Fibroblast of skin of right quadriceps (primary cell): Measurements from ENCODE around the gene EXT2.

Experiments
- DNase-seq: peaks from one replicate; pipeline ENCODE4 v3.0.0-alpha.2; 2013

The EXT2 gene

DNA sequence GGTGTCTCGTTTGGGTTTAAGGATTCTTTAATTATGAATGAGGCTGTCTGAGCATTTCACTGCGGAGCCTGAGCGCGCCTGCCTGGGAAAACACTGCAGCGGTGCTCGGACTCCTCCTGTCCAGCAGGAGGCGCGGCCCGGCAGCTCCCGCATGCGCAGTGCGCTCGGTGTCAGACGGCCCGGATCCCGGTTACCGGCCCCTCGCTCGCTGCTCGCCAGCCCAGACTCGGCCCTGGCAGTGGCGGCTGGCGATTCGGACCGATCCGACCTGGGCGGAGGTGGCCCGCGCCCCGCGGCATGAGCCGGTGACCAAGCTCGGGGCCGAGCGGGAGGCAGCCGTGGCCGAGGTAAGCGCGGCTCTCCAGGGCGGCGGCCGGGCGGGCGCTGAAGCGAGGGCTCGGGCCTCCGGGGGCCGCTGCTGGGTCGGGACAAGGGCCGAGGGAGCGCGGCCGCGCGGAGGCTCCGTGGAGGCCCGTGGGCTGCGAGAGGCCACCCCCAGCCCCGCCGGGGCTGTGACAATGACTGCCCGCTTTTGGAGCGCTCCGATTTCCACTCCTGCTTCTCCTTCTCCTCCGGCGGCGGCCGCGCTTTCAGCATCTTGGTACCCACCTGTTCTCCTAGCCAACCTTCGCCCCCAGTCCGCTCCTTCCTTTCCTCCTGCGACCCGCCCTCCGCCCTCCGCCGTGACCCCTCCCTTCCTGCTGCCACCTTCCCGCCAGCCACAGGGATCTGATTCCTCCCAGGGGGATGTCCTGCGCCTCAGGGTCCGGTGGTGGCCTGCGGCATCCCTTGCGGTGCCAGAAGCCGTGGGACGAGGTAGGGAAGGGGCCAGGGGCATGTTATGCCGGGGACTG is at the start of gene EXT2:
EXT2 (plus strand) TSS at position 173 of the 854 bp plus-strand sequence. CDS start 12,035 bp downstream, outside the sequence.
- DNase-seq: peak; percentile 76

DNA sequence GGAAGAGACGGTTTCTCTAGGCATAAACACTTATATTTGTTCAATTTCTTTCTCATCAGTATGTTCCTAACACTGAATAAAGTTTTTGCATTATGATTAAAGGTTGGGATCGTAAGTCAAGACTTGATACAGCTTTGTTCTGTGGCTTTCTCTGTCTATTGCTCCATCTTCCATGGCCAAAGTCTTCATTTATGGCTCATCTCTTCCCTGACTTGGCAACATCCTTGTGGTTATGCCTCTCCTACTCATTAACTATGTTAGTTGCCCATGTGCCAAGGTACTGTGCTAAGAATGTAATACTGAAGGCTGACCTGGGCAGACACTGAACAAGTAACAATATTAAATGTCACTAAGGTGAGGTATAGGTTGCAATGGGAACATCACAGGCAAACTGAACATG is 49.3 kb upstream of the EXT2 start:
- DNase-seq: no peak

DNA sequence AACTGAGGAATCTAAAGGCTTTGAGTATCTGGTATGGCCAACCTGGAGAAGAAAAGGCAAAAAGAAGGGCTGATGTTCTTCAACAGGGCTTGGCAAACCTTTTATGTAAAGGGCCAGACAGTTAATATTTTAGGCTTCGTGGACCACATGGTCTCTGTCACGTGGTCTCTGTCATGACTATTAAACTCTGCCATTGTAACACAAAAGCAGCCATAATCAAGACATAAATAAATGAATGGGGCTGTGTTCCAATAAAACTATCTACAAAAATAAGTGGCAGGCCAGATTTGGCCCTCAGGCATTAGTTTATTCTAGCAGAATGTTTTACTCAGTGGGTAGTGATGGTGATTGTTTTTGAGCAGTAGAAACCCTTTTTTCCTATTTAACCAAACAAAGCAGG is 48.2 kb upstream of the EXT2 start:
- DNase-seq: no peak

DNA sequence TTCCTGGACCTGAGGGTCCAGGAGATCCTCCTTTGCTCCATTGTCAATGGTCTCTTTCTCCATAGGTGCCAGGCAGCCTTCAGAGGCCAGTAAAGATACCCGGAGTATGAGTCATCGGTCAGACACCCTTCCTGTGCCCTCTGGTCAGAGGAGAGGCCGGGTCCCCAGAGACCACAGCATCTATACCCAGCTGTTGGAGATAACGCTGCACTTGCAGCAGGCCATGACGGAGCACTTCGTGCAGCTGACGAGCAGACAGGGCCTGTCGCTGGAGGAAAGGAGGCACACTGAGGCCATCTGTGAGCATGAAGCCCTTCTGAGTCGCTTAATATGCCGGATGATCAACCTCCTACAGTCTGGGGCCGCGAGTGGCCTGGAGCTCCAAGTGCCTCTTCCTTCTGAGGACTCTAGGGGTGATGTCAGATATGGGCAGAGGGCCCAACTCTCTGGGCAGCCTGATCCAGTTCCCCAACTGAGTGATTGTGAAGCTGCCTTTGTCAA is 47.5 kb upstream of the EXT2 start, which contains the start of gene ACCSL:
ACCSL (plus strand) TSS at position 51 of the 501 bp plus-strand sequence; CDS start at position 107, 56 bp downstream.
- no peak for DNase-seq

DNA sequence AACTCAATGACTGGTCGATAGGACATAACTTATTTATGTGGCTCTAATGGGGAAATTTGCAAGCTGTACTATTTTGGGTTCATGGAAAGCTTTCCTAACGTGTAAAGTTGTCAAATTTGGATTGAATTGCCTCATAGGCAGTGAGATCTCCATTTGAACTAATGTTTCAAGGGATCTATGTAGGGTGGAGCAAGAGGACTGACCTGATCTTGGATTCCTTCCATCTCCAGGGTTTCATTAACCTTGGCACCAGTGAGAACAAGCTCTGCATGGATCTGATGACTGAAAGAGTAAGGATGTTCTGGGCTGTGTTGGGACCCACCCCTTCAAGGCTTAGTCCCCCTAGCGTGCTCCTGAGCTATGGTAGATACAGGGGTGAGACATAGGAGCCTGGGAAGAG is 45.6 kb upstream of the EXT2 start:
- DNase-seq: no peak

DNA sequence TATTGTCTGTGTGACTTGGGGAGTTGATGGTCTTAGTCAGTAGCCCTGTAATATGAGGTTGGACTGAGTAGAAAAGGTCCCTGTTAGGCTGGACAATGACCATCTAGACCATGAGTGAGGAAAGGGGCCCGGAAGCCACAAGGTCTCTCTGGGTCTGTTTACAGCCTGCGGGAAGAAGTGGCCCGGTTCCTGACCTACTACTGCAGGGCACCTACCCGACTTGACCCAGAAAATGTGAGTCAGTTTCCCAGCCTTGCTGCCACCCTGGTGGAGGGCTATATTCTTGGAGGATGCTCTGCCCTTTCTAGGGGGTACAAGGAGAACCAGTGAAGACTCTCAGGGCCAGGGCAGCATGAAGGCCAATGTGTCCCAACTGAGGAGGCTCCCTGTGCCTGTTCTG is 44.3 kb upstream of the EXT2 start:
- DNase-seq: no peak

DNA sequence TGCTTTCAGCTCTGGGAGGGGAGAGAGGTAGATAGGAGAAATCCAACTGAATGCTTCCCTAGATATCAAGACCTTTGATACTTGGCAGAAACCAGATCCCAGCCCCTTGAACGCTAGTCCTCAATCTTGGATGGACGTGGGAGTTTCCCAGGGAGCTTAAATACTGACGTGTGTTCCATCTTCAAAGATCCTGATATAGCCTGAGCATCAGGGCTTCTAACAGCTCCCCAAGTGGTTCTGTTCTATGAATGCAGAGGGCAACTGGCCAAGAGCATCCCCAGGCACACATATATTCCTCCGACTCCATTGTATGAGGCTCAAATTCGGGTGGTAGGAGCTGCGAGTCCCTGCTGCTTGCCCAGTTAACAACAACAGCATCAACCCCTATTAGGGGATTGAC is 38.1 kb upstream of the EXT2 start:
- no peak for DNase-seq

DNA sequence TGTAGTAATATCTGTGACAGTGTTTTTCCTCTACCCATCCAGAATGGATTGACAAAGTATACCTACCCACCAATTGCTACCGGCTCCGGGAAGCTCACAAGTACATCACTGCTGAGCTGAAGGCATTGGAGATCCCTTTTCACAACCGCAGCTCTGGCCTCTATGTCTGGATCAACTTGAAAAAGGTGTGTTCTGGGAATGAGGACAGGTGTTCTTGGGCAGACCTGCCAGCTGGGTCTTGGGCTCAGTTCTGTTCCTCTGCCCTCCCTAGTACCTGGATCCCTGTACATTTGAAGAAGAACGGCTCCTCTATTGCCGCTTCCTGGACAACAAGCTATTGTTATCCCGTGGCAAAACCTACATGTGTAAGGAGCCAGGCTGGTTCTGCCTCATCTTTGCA is 37.2 kb upstream of the EXT2 start:
- no peak for DNase-seq

DNA sequence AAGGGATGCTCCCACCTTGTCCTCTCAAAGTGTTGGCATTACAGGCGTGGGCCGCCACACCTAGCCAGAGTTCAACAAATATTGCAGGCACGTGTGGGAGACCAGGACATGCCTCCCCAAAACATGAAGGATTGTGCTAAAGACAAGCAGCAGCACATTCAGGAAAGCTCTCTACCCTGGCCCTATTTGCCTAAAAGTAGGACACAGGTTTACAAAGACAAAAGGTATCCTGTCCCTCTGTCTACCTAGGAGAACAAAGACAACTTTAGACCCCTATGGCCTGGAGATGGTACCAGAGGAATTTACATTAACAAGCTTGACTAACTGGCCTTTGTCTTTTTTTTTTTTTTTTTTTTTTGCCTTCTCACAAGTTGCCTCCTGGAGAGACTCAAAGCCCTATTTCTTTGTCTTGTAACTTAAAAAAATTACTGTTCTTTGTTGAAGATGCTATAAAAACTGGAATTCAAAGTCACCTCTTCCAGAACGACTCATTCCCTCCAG is 30.3 kb upstream of the EXT2 start:
- DNase-seq: no peak

DNA sequence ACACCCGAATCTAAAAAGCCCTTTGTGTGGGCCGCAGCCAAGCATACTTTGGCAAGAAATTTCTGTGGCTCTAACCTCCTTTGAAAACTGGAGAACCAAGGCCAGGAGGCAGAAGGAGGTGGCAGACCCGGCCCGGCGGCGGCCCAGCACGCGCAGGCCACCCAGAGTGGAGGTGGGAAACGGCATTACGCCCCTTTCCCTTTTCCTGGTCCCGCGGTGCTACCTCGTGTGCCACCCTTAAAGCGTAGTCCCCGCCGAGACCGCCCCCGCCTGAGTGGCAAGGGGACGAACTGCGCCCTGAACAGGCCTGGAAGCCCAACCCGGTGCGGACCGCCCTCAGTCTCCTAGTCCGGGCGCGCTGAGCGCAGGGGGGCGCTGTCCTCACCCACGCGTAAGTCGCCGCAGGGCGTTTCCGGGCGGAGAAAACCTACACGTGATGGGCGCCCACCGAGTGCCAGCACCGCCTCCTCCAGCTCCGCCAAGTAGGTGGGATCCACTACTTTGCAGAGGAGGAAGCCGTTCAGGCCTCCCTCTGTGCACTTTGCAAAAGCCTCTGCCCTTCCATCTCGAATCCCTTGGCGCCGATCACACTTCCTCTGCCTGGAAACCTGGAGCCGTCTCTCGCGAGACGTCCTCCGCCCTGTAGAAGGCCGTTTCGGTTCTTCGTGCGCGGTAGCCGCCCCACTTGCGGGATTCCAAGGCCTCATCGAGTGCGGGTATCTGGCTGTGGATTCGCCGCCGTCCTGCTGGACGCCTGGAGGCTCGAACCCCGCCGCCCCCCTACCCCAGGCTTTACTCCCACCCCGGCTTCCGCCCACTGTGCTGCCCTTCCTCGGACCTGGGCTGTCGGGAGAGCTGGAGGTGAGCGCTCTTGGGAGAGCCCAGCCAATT is 29.4 kb upstream of the EXT2 start, which contains the start of gene ACCS:
ACCS (plus strand) TSS at position 430 of the 891 bp plus-strand sequence. CDS start 1,358 bp downstream, outside the sequence.
- peak; percentile 93 for DNase-seq

DNA sequence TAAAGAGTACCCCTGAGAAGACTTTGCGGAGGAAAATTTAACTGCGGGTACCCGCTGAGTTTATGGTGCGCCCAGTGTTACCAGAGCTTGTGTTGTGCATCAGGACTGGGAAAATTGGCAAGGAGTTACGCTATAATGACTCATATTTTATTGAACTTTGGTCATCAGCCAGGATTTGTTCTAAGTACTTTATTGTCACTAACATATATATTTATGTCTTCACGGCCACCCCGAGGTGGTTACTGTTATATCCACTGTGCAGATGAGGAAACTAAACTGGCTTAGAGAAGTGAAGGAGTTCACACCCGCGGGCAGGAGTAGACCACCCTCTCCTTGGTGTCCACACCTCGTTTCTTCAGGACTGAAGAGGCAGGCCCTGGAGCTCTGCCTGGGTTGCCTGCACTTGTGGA is 28.7 kb upstream of the EXT2 start:
- peak; percentile 72 for DNase-seq

DNA sequence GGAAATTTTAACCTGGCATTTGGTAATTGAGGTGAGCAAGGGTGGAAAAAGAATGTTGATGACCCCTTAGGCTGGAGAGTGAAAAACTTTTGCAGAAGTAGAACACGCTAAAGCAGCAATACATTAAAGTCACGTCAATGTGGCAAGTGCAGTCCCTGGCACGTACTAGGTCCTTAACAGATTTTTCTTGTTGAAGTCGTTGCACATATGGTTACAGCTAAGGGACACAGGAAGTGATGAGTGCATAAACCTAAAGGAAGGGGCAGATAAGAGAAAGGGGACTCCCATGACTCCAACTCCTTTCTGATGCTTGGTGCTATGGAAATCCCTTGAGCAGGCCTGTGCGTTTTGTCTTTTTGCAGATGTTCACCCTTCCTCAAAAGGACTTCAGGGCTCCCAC is 28.2 kb upstream of the EXT2 start:
- DNase-seq: no peak

DNA sequence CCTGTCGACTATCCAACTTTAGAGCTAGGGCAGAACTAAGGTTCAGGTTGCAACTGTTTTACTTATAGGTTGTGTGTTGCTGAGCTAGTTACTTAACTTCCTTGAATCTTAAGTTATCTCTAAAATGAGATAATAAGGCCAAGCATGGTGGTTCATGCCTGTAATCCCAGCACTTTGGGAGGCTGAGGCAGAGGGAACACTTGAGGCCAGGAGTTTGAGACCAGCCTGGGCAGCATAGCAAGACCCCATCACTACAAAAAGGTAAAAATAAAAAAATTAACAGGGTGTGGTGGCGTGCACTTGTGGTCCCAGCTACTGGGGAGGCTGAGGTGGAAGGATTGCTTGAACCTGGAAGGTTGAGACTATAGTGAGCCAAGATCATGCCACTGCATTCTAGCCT is 27.3 kb upstream of the EXT2 start:
- no peak for DNase-seq

DNA sequence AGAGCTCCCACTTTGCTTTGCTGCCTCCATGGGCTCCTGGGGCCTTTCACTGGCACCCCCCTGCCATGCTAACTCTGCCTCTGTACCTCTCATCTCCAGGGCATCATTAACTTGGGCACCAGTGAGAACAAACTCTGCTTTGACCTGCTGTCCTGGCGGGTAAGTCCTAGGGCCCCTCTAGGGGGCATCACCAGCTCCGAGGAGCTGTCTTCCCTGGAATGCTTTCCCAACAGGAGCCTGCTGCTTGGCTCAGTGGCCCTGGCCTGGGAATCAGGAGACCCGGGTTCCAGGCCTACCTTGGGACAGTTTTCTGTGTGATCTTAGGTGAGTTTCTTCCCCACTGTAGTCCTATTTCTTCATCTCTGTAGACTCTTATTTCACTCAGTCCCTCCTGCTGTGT is 24.3 kb upstream of the EXT2 start:
- DNase-seq: no peak

DNA sequence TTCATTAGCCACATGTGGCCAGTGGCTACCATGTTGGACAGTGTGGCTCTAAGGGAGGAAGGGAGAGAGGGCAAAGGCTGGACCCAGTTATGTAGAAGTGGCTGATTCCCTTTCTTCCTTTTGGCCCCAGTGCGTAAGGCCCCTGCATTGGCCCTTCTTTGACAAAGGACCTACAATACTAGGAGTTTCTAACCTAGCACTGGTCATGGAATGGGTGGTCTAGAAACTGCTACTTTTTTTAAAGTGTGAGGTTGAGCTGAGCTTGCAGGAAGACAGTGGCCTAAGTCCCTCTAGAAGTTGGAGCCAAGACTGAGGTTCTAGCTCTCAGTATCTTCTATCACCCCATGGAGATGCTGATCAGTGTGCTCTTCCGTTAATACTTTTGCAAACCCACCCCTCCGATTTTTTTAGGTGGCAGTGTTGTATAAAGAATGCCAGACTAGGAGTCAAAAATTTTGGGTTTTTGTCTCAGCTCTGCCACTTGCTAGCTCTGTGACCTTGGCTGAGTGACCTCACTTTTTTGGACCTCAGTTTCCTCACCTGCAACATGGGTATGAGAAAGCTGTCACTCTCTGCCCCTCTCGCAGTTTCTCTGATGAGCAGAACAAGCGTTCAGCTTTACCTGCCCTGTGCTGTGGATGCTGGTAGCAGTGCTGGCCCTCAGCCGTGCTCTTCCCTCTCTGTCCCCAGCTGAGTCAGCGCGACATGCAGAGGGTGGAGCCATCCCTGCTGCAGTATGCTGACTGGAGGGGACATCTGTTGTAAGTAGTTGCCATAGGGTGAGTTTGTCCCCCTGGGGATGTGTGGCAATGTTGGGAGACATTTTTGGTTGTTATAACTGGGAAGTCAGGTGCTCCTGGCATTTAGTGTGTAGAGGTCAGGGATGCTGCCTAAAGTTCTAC is 22.5 kb upstream of the EXT2 start:
- no peak for DNase-seq

DNA sequence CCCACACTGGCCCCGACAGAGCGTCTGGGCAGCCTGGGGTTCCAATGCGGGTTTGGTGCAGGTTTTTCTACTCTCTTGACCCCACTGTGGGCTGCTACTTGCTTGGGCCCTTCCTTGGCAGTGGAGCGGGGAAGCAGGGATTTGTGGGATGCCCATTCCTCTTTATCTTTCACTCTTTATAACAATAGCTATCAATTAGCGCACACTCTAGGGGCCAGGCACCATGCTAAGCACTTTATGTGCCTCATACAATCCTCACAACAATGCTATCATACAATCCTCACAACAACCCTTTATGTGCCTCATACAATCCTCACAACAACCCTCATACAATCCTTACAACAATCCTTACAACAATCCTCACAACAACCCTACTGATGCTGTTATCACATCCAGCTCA is 16.7 kb upstream of the EXT2 start:
- no peak for DNase-seq

DNA sequence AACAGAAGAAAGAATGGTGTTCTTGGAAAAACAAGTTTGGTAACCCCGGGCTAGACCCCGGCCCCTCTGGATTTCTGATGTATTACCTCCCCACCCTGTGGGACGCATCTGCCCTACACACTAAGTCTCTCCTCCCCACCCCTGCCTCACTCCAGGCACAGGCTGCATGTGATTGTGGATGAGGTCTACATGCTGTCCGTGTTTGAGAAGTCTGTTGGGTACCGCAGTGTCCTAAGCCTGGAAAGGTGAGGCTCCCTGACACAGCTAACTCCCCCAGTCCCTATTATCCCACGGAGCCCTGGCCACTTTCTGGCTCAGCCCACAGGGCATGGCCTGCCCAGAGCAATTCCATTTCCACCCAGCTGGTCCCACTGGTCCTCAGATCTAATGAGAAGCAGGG is 16.1 kb upstream of the EXT2 start:
- DNase-seq: no peak

DNA sequence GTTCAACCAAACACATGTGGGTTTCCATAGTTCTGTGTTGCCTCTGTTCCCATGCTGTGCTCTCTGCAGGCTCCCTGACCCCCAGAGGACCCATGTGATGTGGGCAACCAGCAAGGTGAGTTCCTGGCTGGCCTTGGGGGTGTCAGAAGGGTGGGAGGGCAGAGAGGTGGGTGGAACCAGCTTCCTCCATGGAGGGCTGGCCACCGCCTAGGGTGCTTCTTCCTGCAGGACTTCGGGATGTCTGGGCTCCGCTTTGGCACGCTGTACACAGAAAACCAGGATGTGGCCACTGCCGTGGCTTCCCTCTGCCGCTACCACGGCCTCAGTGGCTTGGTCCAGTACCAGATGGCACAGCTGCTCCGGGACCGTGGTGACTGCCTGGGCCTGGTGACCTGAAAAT is 14.5 kb upstream of the EXT2 start:
- no peak for DNase-seq

DNA sequence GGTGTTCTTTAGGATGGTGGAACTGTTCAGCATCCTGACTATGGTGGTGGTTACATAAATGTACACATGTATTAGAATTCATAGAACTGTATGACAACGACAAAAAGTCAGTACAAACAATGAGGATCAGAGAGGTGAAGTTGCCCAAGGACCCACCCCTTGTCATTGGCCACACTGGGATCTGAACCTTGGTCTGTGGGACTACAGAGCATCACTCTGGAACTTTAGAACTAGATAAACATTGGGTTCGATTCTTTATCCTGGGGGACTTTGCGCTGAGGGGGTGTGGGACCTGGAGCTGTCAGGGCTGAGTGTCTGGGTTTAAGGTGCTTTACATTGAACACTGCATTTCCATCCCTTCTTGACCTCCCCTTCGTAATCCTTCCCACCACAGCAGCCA is 12.8 kb upstream of the EXT2 start:
- no peak for DNase-seq

DNA sequence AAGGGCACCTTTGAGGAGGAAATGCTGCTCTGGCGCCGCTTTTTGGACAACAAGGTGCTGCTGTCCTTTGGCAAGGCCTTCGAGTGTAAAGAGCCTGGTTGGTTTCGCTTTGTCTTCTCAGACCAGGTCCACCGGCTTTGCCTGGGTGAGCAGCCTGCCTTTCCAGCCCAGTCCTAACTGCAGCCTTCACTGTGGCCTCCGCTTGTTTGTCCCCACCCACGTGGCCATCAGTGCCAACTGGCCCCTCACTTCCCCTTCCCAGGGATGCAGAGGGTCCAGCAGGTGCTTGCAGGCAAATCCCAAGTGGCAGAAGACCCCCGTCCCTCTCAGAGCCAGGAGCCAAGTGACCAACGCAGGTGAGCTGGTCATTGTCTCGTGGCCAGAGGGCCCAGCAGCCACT is 12.0 kb upstream of the EXT2 start:
- DNase-seq: no peak

DNA sequence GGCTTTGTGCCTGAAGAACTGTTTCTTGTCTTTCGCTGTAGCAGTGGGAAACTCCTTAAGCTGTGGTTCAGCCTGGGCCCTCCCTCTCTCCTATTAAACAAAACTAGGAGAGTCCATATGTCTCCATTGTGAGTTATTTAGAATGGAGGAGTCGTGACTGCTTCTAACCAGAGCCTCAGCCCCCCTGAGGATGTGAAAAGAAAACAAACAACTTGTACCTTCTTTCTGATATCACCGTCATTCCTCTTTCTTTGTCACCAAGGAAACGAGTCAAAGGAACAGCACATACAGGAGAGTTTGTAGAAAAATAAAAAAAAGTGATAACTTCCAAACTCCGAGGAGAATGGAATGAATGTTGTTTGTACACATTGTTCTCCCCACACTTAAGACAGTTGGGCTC is 11.6 kb upstream of the EXT2 start:
- DNase-seq: no peak

DNA sequence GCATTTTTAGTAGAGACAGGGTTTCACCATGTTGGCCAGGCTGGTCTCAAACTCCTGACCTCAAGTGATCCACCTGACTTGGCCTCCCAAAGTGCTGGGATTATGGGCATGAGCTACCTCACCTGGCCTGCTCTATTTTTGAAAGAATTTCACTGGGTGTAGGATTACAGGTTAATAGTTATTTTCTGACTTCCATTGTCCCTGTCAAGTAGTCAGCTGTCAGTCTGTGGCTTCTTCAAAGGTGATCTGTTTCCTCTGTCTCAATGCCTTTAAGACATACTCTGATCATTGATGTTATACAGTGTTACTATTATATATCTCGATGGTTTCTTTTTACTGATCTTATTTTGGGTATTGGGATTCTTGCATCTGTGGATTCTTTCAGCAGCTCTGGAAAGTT is 10.1 kb upstream of the EXT2 start:
- DNase-seq: no peak
